Fibroblast of skin of right biceps (primary cell): ENCODE data around the gene NUDT16.

Source experiments
- DNase-seq: peaks from one replicate; pipeline ENCODE4 v3.0.0-alpha.2; 2013

NUDT16 gene

GRCh38 chr3:131386429-131387165 is 5.0 kb downstream of the NUDT16 start:
- DNase-seq, result no peak

GRCh38 chr3:131387796-131388489 is 6.4 kb downstream of the NUDT16 start:
- DNase-seq, result no peak

GRCh38 chr3:131388490-131388799 is 6.9 kb downstream of the NUDT16 start:
- DNase-seq, result peak; percentile 54

GRCh38 chr3:131390331-131390730 is 8.8 kb downstream of the NUDT16 start:
- no peak for DNase-seq

- DNase-seq, result no peak
Measured at GRCh38 chr3:131393051-131393450, 11.5 kb downstream of the NUDT16 start.

- DNase-seq, result no peak
Measured at GRCh38 chr3:131393868-131394267, 12.3 kb downstream of the NUDT16 start.

- no peak for DNase-seq
Measured at GRCh38 chr3:131394400-131394799, 12.8 kb downstream of the NUDT16 start.

- peak; percentile 30 for DNase-seq
Measured at GRCh38 chr3:131396170-131396569, 14.6 kb downstream of the NUDT16 start.

- no peak for DNase-seq
Measured at GRCh38 chr3:131397889-131398288, 16.3 kb downstream of the NUDT16 start.

- no peak for DNase-seq
Measured at GRCh38 chr3:131401978-131402377, 20.4 kb downstream of the NUDT16 start.

GRCh38 chr3:131402391-131403039 is 20.9 kb downstream of the NUDT16 start:
- DNase-seq, result peak; percentile 74

GRCh38 chr3:131403216-131403895 is 21.8 kb downstream of the NUDT16 start:
- DNase-seq, result no peak

- DNase-seq, result no peak
Measured at GRCh38 chr3:131405411-131405810, 23.8 kb downstream of the NUDT16 start.

GRCh38 chr3:131406274-131406673 is 24.7 kb downstream of the NUDT16 start:
- DNase-seq, result no peak

GRCh38 chr3:131417751-131418150 is 36.2 kb downstream of the NUDT16 start:
- no peak for DNase-seq

GRCh38 chr3:131421301-131421700 is 39.7 kb downstream of the NUDT16 start:
- DNase-seq, result no peak

- DNase-seq, result no peak
Measured at GRCh38 chr3:131421957-131422498, 40.5 kb downstream of the NUDT16 start.

GRCh38 chr3:131427226-131427625 is 45.7 kb downstream of the NUDT16 start:
- DNase-seq, result no peak

GRCh38 chr3:131431754-131432153 is 50.2 kb downstream of the NUDT16 start:
- DNase-seq, result no peak

GRCh38 chr3:131432441-131432840 is 50.9 kb downstream of the NUDT16 start:
- no peak for DNase-seq

- DNase-seq, result no peak
Measured at GRCh38 chr3:131435000-131435399, 53.4 kb downstream of the NUDT16 start.
